Measurements from ENCODE around the gene WDR81. TPM values are rescaled to one million over a fixed set of nuclear protein-coding genes. Genes with fewer than 3 reads are reported as not detected.
"Not testable (repeated sequence)": the region's sequence is repeated elsewhere in the genome, so short reads cannot be mapped to it uniquely, and the experiment has no call there.

The WDR81 gene
- total and polyA plus RNA-seq, 10 of the 15 experiments (the other 5 are each of a cell fraction or from before 2014, with no cell fraction given), result 0.13 to 22.4 (median 7.3) TPM; not detected in 1

GRCh38 chr17:1707107-1707506 lies 17.4 kb upstream of the WDR81 start:
- FAIRE-seq, result no peak
- in situ Hi-C loops (cut with MboI) (no loop called here), intact Hi-C loops (cut with micrococcal nuclease; ENCODE audit: unreplicated experiment) (no loop called here)
- WGBS (ENCODE audit: insufficient coverage, insufficient replicate concordance, low lambda C conversion rate, missing lambda C conversion rate), result 63% methylated on average over 5 of the region's 5 CpGs
- H3K4me1 ChIP-seq (ENCODE audit: control insufficient read depth, insufficient read depth, low read length), result peaks cover 4% of the 10 kb centered on the region
- no peak overlapping the region for H3K27ac ChIP-seq (ENCODE audit: control insufficient read depth, insufficient read depth)
- ChIA-PET CTCF (no interaction called here), POLR2A (no interaction called here), RAD21 (ENCODE audit: unreplicated experiment) (interaction anchor here (0.5 to 1.1 kb wide), 2 partner anchors 10 to 233 kb away, joined by 3 read pairs; no protein-coding TSS in a partner anchor), SMC1A (ENCODE audit: uncharacterized antibody, unreplicated experiment) (no interaction called here)
- no peaks in the 10 kb centered on the region for H3K79me2 ChIP-seq (ENCODE audit: control insufficient read depth, insufficient read depth, low read length)
- H4K20me1 ChIP-seq (ENCODE audit: control insufficient read depth, insufficient read depth), result no peaks in the 10 kb centered on the region
- no peak overlapping the region for H3K4me3 ChIP-seq
- no peak for ATAC-seq
- no peak overlapping the region for H3K4me2 ChIP-seq (ENCODE audit: control insufficient read depth, insufficient read depth)
- no peaks in the 10 kb centered on the region for H3K36me3 ChIP-seq (ENCODE audit: control insufficient read depth in 2 of 2, insufficient read depth in 2 of 2, low read length in 1 of 2)
- H3K9ac ChIP-seq (ENCODE audit: control insufficient read depth, insufficient read depth, low read length), result no peak overlapping the region
- no peak for TF ChIP-seq CTCF (IDR thresholded peaks at IDR 0.05 in 2 of 3, conservative IDR thresholded peaks at IDR 0.05 in 1 of 3; ENCODE audit: control insufficient read depth in 2 of 3, extremely low read depth in 1 of 3, insufficient read depth in 1 of 3, low read depth in 3 of 3, low read length in 3 of 3)
- no peak for TF ChIP-seq ZNF687 (IDR thresholded peaks at IDR 0.05)
- TF ChIP-seq MYB (IDR thresholded peaks at IDR 0.05; ENCODE audit: borderline replicate concordance, low read depth, low read length), result no peak
- TF ChIP-seq TBL1XR1 (IDR thresholded peaks at IDR 0.05; ENCODE audit: low read depth, low read length), result no peak
- BruUV-seq (replicated peaks), result no TSS peak
- no peak for DNase-seq (ENCODE audit: low read depth, low spot score)
- no peaks in the 10 kb centered on the region for H3K9me3 ChIP-seq (replicated peaks; ENCODE audit: control insufficient read depth, insufficient read depth, low read length)
- H2AFZ ChIP-seq (ENCODE audit: control insufficient read depth, low read depth, low read length), result no peak overlapping the region
- H3K27me3 ChIP-seq (replicated peaks in 1 of 2; ENCODE audit: control insufficient read depth in 2 of 2, insufficient read depth in 2 of 2, low read length in 1 of 2), result peaks cover 0 to 5% of the 10 kb centered on the region in 2 experiments; a peak in 2 of 4 replicates

- H3K27me3 ChIP-seq (replicated peaks in 1 of 2; ENCODE audit: control insufficient read depth in 2 of 2, insufficient read depth in 2 of 2, low read length in 1 of 2); DNase-seq (ENCODE audit: low read depth, low spot score); H3K4me3 ChIP-seq; FAIRE-seq; H4K20me1 ChIP-seq (ENCODE audit: control insufficient read depth, insufficient read depth); H3K79me2 ChIP-seq (ENCODE audit: control insufficient read depth, insufficient read depth, low read length); intact Hi-C loops (cut with micrococcal nuclease; ENCODE audit: unreplicated experiment); in situ Hi-C loops (cut with MboI); H3K36me3 ChIP-seq (ENCODE audit: control insufficient read depth in 2 of 2, insufficient read depth in 2 of 2, low read length in 1 of 2); H3K27ac ChIP-seq (ENCODE audit: control insufficient read depth, insufficient read depth); BruUV-seq (replicated peaks); RAD21 ChIA-PET (ENCODE audit: unreplicated experiment); SMC1A ChIA-PET (ENCODE audit: uncharacterized antibody, unreplicated experiment); H3K4me1 ChIP-seq (ENCODE audit: control insufficient read depth, insufficient read depth, low read length); H2AFZ ChIP-seq (ENCODE audit: control insufficient read depth, low read depth, low read length); H3K9ac ChIP-seq (ENCODE audit: control insufficient read depth, insufficient read depth, low read length); H3K4me2 ChIP-seq (ENCODE audit: control insufficient read depth, insufficient read depth); ATAC-seq; H3K9me3 ChIP-seq (replicated peaks; ENCODE audit: control insufficient read depth, insufficient read depth, low read length): not testable (repeated sequence)
- ChIA-PET CTCF (interaction anchor here (0.7 to 1.0 kb wide), 4 partner anchors 9 to 76 kb away, joined by 3 to 5 read pairs (median 4); no protein-coding TSS in a partner anchor), POLR2A (interaction anchor here (0.6 to 1.3 kb wide), 3 partner anchors 8 to 220 kb away, joined by 3 to 4 read pairs (median 3); no protein-coding TSS in a partner anchor)
- 52% methylated on average over 9 of the region's 10 CpGs for WGBS (ENCODE audit: insufficient coverage, insufficient replicate concordance, low lambda C conversion rate, missing lambda C conversion rate)
Measured at GRCh38 chr17:1708791-1709346, 15.6 kb upstream of the WDR81 start.

All from GM12878 (cell line).